Activated T-cell treated with anti-CD3 and anti-CD28 coated beads, Interleukin-2, amount 50 U/mL, for 4 hours (primary cell): Measurements from ENCODE around the gene AMMECR1. TPM values are rescaled to one million over a fixed set of nuclear protein-coding genes. Genes with fewer than 3 reads are reported as not detected.
A peak's percentile ranks its signal among the peaks of the same experiment; 100 is the strongest.
"Not testable (repeated sequence)": the region's sequence is repeated elsewhere in the genome, so short reads cannot be mapped to it uniquely, and the experiment has no call there.

ENCODE experiments used
- ATAC-seq, 2 donors: fragments of 200-7000 bp; cut with Tn5 transposase; one replicate each; pipeline ENCODE4 v1.10.0; 2021
- DNase-seq: peaks from one replicate; pipeline ENCODE4 v3.0.0-alpha.2; 2020
- H3K27me3 Mint-ChIP-seq: one replicate; pipeline ENCODE4 v1.8.0; 2021; ENCODE audit warnings: low read depth, mixed read lengths
- H3K36me3 Mint-ChIP-seq: one replicate; pipeline ENCODE4 v1.8.0; 2022; ENCODE audit warnings: mixed read lengths; ENCODE audit not compliant: insufficient read depth
- H3K4me1 Mint-ChIP-seq: one replicate; pipeline ENCODE4 v1.8.0; 2021; ENCODE audit warnings: low read depth, mixed read lengths
- H3K4me3 Mint-ChIP-seq: one replicate; pipeline ENCODE4 v1.8.0; 2021; ENCODE audit warnings: mild to moderate bottlenecking, moderate library complexity, mixed read lengths
- H3K9me3 Mint-ChIP-seq: one replicate; pipeline ENCODE4 v1.8.0; 2021; ENCODE audit warnings: mixed read lengths
- total RNA-seq, 3 donors: library from RNA; stranded (reverse); gene quantifications; one replicate each; pipeline ENCODE4 v1.2.1, GENCODE V29; 2021

The AMMECR1 gene
- total RNA-seq, 3 donors from 2014 or later = 12.6 to 13.4 (median 13.2) TPM

- Mint-ChIP-seq H3K36me3 (peaks cover 6% of the 10 kb centered on the region), H3K4me1 (peaks cover 24% of the 10 kb centered on the region), H3K9me3 (no peaks in the 10 kb centered on the region), H3K4me3 (no peak overlapping the region), H3K27me3 (no peaks in the 10 kb centered on the region)
- ATAC-seq (no peak), DNase-seq (no peak)
Measured at GRCh38 chrX:110258552-110258951, 59.3 kb downstream of the AMMECR1 start.

- Mint-ChIP-seq H3K4me1 (peaks cover 24% of the 10 kb centered on the region), H3K4me3 (no peak overlapping the region), H3K27me3 (no peaks in the 10 kb centered on the region), H3K9me3 (no peaks in the 10 kb centered on the region), H3K36me3 (peaks cover 7% of the 10 kb centered on the region)
- ATAC-seq (no peak), DNase-seq (no peak)
Measured at GRCh38 chrX:110257889-110258288, 60.0 kb downstream of the AMMECR1 start.

- H3K4me1 Mint-ChIP-seq = peaks cover 20% of the 10 kb centered on the region
- H3K36me3 Mint-ChIP-seq = peaks cover 17% of the 10 kb centered on the region
- H3K9me3 Mint-ChIP-seq = no peaks in the 10 kb centered on the region
- DNase-seq = no peak
- no peak overlapping the region for H3K4me3 Mint-ChIP-seq
- ATAC-seq = no peak
- no peaks in the 10 kb centered on the region for H3K27me3 Mint-ChIP-seq
Measured at GRCh38 chrX:110252711-110253110, 65.2 kb downstream of the AMMECR1 start.

- Mint-ChIP-seq H3K4me3 (no peak overlapping the region), H3K9me3 (no peaks in the 10 kb centered on the region), H3K4me1 (peaks cover 21% of the 10 kb centered on the region), H3K27me3 (no peaks in the 10 kb centered on the region), H3K36me3 (peaks cover 17% of the 10 kb centered on the region)
- DNase-seq = no peak
- ATAC-seq = no peak
Measured at GRCh38 chrX:110251961-110252360, 65.9 kb downstream of the AMMECR1 start.

- H3K27me3 Mint-ChIP-seq = no peaks in the 10 kb centered on the region
- no peak for ATAC-seq
- no peak overlapping the region for H3K4me3 Mint-ChIP-seq
- no peak for DNase-seq
- H3K4me1 Mint-ChIP-seq = peaks cover 25% of the 10 kb centered on the region
- H3K36me3 Mint-ChIP-seq = peaks cover 17% of the 10 kb centered on the region
- no peaks in the 10 kb centered on the region for H3K9me3 Mint-ChIP-seq
Measured at GRCh38 chrX:110251526-110251925, 66.4 kb downstream of the AMMECR1 start.

GRCh38 chrX:110250847-110251246 is 67.0 kb downstream of the AMMECR1 start:
- H3K4me3 Mint-ChIP-seq = no peak overlapping the region
- no peak for DNase-seq
- H3K4me1 Mint-ChIP-seq = peaks cover 30% of the 10 kb centered on the region
- peaks cover 17% of the 10 kb centered on the region for H3K36me3 Mint-ChIP-seq
- H3K9me3 Mint-ChIP-seq = no peaks in the 10 kb centered on the region
- no peaks in the 10 kb centered on the region for H3K27me3 Mint-ChIP-seq
- ATAC-seq = no peak

- ATAC-seq (no peak), DNase-seq (no peak)
- H3K9me3 Mint-ChIP-seq = no peaks in the 10 kb centered on the region
- H3K36me3 Mint-ChIP-seq = peaks cover 12% of the 10 kb centered on the region
- H3K27me3 Mint-ChIP-seq = no peaks in the 10 kb centered on the region
- peaks cover 47% of the 10 kb centered on the region for H3K4me1 Mint-ChIP-seq
- H3K4me3 Mint-ChIP-seq = no peak overlapping the region
Measured at GRCh38 chrX:110248578-110248977, 69.3 kb downstream of the AMMECR1 start.

- Mint-ChIP-seq H3K9me3 (peaks cover 10% of the 10 kb centered on the region), H3K27me3 (no peaks in the 10 kb centered on the region), H3K36me3 (peaks cover 13% of the 10 kb centered on the region), H3K4me1 (peaks cover 45% of the 10 kb centered on the region), H3K4me3 (no peak overlapping the region)
- ATAC-seq = no peak
- DNase-seq = no peak
Measured at GRCh38 chrX:110245011-110245410, 72.9 kb downstream of the AMMECR1 start.

- Mint-ChIP-seq H3K27me3 (no peaks in the 10 kb centered on the region), H3K9me3 (peaks cover 15% of the 10 kb centered on the region), H3K36me3 (peaks cover 10% of the 10 kb centered on the region), H3K4me1 (peaks cover 57% of the 10 kb centered on the region), H3K4me3 (no peak overlapping the region)
- DNase-seq = no peak
- ATAC-seq = no peak
Measured at GRCh38 chrX:110242371-110242770, 75.5 kb downstream of the AMMECR1 start.

GRCh38 chrX:110241816-110242215 is 76.1 kb downstream of the AMMECR1 start:
- peaks cover 15% of the 10 kb centered on the region for H3K9me3 Mint-ChIP-seq
- no peak for ATAC-seq
- no peak overlapping the region for H3K4me3 Mint-ChIP-seq
- no peaks in the 10 kb centered on the region for H3K27me3 Mint-ChIP-seq
- peaks cover 58% of the 10 kb centered on the region for H3K4me1 Mint-ChIP-seq
- DNase-seq = no peak
- peaks cover 10% of the 10 kb centered on the region for H3K36me3 Mint-ChIP-seq

- not testable (repeated sequence) for ATAC-seq
- H3K9me3 Mint-ChIP-seq = peaks cover 15% of the 10 kb centered on the region
Measured at GRCh38 chrX:110238259-110238658, 79.6 kb downstream of the AMMECR1 start.

GRCh38 chrX:110231485-110231884 is 86.4 kb downstream of the AMMECR1 start:
- not testable (repeated sequence) for H3K9me3 Mint-ChIP-seq, DNase-seq, ATAC-seq, H3K4me3 Mint-ChIP-seq, H3K27me3 Mint-ChIP-seq
- Mint-ChIP-seq H3K4me1 (peaks cover 40% of the 10 kb centered on the region), H3K36me3 (peaks cover 10% of the 10 kb centered on the region)

More at GRCh38 chrX:110238259-110238658, 79.6 kb downstream of the AMMECR1 start:
- H3K4me1 Mint-ChIP-seq = peaks cover 38% of the 10 kb centered on the region
- DNase-seq = peak; percentile 22
- peaks cover 10% of the 10 kb centered on the region for H3K36me3 Mint-ChIP-seq
- H3K27me3 Mint-ChIP-seq, H3K4me3 Mint-ChIP-seq: not testable (repeated sequence)

- Mint-ChIP-seq H3K4me1 (peaks cover 40% of the 10 kb centered on the region), H3K4me3 (peak overlapping the region; percentile 60), H3K36me3 (peaks cover 10% of the 10 kb centered on the region)
- ATAC-seq (peak; percentile 37 to 46), DNase-seq (peak; percentile 68)
- not testable (repeated sequence) for H3K27me3 Mint-ChIP-seq, H3K9me3 Mint-ChIP-seq
Measured at GRCh38 chrX:110229497-110230111, 88.3 kb downstream of the AMMECR1 start.

GRCh38 chrX:110228453-110228852 is 89.4 kb downstream of the AMMECR1 start:
- ATAC-seq = no peak
- Mint-ChIP-seq H3K4me3 (no peak overlapping the region), H3K36me3 (peaks cover 10% of the 10 kb centered on the region)

GRCh38 chrX:110226931-110227330 is 91.0 kb downstream of the AMMECR1 start:
- H3K4me1 Mint-ChIP-seq = peaks cover 41% of the 10 kb centered on the region
- ATAC-seq (no peak), DNase-seq (no peak)
- no peak overlapping the region for H3K4me3 Mint-ChIP-seq
- H3K9me3 Mint-ChIP-seq = peaks cover 4% of the 10 kb centered on the region
- H3K27me3 Mint-ChIP-seq = no peaks in the 10 kb centered on the region
- peaks cover 7% of the 10 kb centered on the region for H3K36me3 Mint-ChIP-seq

More at GRCh38 chrX:110228453-110228852, 89.4 kb downstream of the AMMECR1 start:
- DNase-seq = no peak
- peaks cover 45% of the 10 kb centered on the region for H3K4me1 Mint-ChIP-seq
- no peaks in the 10 kb centered on the region for H3K27me3 Mint-ChIP-seq
- peaks cover 4% of the 10 kb centered on the region for H3K9me3 Mint-ChIP-seq
